A549 treated with AZD9567 at 1 μM for 4 hours (cell line): ENCODE results near the gene C6orf136. TPM values are rescaled to one million over a fixed set of nuclear protein-coding genes. Genes with fewer than 3 reads are reported as not detected.

Experiments
- total RNA-seq: library from RNA; stranded (reverse); fragments of 200-300 nt; extraction: Qiagen RNA extraction; gene quantifications from 5 replicates; pipeline ENCODE4 v1.2.3, GENCODE V29; 2022; ENCODE audit not compliant: insufficient read depth

Gene C6orf136
- total RNA-seq: 8.1 to 12.4 TPM (median 12.3 TPM) in 5 replicates

GRCh38 chr6:30646450-30647241 lies at the start of gene C6orf136:
TSS of gene C6orf136 (plus strand) at chr6:30647133. CDS start at chr6:30647232, 99 bp downstream.

DNA sequence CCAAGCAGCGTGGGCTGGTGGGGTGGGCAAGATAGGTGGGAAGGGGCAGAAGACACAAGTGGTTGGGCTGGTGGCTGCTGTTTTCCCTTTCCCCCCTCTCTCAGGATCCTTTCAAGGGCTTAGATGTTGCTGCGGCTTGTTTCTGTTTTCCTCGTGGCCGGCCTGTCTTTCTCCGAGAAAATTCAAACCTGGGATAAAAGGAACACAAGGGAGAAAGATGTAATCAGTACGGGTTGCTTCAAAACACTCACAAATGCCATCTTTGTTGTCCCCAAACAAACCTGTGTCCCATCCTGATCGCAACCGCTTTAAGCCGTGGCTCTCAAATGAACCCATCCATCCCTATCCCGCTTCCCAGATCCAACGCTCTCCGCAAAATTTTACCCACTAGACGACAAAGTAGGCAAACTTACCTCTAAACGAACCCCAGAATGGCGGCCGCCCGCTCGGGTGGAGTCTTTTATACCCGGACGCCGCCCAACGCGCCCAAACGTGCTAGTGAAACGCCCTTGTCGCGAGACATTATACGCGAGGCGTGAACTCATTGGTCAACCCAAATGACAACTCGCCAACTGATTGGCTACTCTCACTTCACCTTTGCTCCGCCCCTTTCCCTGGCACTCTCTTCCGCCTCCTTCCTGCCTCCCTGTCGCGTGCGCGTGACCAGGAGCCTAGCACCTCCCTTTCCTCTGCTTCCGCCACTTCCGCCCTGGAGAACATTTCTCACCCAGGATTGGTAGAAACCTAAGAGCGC lies 29.9 kb upstream of the C6orf136 start, which contains the start of gene PPP1R10:
TSS of gene PPP1R10 (minus strand) at position 433 of the 754 bp plus-strand sequence. CDS start 7,299 bp downstream, outside the sequence.

GRCh38 chr6:30617565-30618269 lies 29.2 kb upstream of the C6orf136 start, which contains the start of gene MRPS18B:
TSS of gene MRPS18B (plus strand) at chr6:30617840. CDS start at chr6:30617866, 26 bp downstream.

GRCh38 chr6:30626484-30627366 lies 20.2 kb upstream of the C6orf136 start, which contains the start of gene ATAT1:
TSS of gene ATAT1 (plus strand) at chr6:30626874.

GRCh38 chr6:30672445-30673253 lies 25.7 kb downstream of the C6orf136 start, which contains the start of gene DHX16:
TSS of gene DHX16 (minus strand) at chr6:30673006. CDS start at chr6:30672841, 165 bp downstream.

DNA sequence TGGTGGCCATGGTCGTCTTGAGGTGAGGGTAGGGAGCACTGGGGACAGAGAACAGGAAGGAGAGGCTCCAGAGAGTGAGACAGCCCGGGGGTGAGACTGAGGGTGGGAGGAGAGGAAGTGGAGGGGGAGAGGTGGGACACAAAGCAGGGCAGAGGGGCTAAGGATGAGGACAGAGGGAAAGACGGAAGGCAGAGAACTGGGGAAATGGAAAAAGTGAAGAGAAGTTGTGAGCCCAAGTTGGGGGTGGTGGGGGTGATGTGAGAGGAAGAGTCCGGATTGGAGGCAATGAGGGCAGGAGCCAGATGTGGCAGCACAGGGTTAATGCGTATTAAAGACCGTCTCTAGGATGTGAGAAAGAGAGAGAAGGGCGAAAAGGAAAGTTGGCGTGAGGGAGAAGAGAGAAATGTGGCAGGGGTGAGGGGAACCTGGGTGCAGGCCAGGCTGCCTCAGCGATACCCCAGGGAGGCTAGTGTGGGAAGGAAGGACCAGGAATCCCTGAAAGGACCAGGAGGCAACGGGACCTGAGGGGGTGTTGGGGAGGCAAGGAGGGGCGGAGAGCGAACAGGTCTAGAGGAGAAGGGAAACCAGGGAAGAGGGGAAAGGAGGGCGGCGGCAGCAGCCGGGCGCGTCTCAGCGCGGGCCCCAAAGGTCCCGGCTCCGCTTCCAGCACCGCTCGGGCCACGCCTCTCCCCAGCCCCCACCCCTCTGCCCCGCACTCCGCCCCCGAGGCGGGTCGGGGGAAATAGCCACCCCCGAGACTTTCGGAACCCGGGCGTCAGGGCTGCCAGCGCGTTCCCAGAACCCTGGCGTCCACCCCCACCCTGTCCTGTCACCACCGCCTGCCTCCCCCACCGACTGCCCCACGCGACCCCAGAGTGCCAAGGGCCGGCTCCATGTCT lies 39.3 kb downstream of the C6orf136 start, which contains the start of gene PPP1R18:
TSS of gene PPP1R18 (minus strand) at position 637 of the 899 bp plus-strand sequence. CDS start at position 10, 627 bp downstream.

GRCh38 chr6:30690403-30691207 lies 43.7 kb downstream of the C6orf136 start, which contains the start of gene NRM:
TSS of gene NRM (minus strand) at chr6:30690984. CDS start at chr6:30690974, 10 bp downstream.

Other genes starting within 250 kb of the C6orf136 start
- gene HLA-E, start 157.6 kb upstream of the C6orf136 start, total RNA-seq: 62.6 to 70.5 TPM (median 63.9 TPM) in 5 replicates
- 23.3 to 33.0 TPM (median 30.7 TPM) in 5 replicates for gene GNL1, start 90.6 kb upstream of the C6orf136 start, total RNA-seq
- 14.9 to 17.6 TPM (median 16.9 TPM) in 5 replicates for gene PRR3, start 89.8 kb upstream of the C6orf136 start, total RNA-seq
- gene ABCF1, start 75.7 kb upstream of the C6orf136 start, total RNA-seq: 49.0 to 55.9 TPM (median 51.2 TPM) in 5 replicates
- gene PPP1R10, start 29.9 kb upstream of the C6orf136 start, total RNA-seq: 29.3 to 45.4 TPM (median 30.8 TPM) in 5 replicates
- 65.4 to 80.9 TPM (median 68.4 TPM) in 5 replicates for gene MRPS18B, start 29.3 kb upstream of the C6orf136 start, total RNA-seq
- gene ATAT1, start 20.3 kb upstream of the C6orf136 start, total RNA-seq: 2.5 to 6.7 TPM (median 5.8 TPM) in 5 replicates
- 25.5 to 30.3 TPM (median 28.4 TPM) in 5 replicates for gene DHX16, start 25.9 kb downstream of the C6orf136 start, total RNA-seq
- 36.2 to 39.9 TPM (median 38.6 TPM) in 5 replicates for gene PPP1R18, start 39.5 kb downstream of the C6orf136 start, total RNA-seq
- 25.7 to 31.1 TPM (median 27.3 TPM) in 5 replicates for gene NRM, start 43.9 kb downstream of the C6orf136 start, total RNA-seq
- 13.9 to 21.8 TPM (median 15.5 TPM) in 5 replicates for gene MDC1, start 70.1 kb downstream of the C6orf136 start, total RNA-seq
- gene TUBB, start 73.2 kb downstream of the C6orf136 start, total RNA-seq: 843 to 940 TPM (median 881 TPM) in 5 replicates
- 64.4 to 88.0 TPM (median 86.4 TPM) in 5 replicates for gene FLOT1, start 95.6 kb downstream of the C6orf136 start, total RNA-seq
- gene IER3, start 97.4 kb downstream of the C6orf136 start, total RNA-seq: 47.9 to 86.3 TPM (median 75.8 TPM) in 5 replicates
- 46.6 to 53.1 TPM (median 48.9 TPM) in 5 replicates for gene DDR1, start 237.4 kb downstream of the C6orf136 start, total RNA-seq